Activated naive CD8-positive, alpha-beta T cell treated with anti-CD3 and anti-CD28 coated beads, Interleukin-2, amount 10 ng/mL, durations not matched to agents 7 days and 5 days (primary cell): ENCODE results near the gene GALC. TPM values are rescaled to one million over a fixed set of nuclear protein-coding genes. Genes with fewer than 3 reads are reported as not detected.

Experiments
- ATAC-seq: fragments of 150-1000 bp; cut with Tn5 transposase; one replicate; pipeline ENCODE4 v1.10.0; 2021; ENCODE audit warnings: low read depth, moderate library complexity
- POLR2A ChIA-PET: fragments of 350-600 bp; sonication (Branson Sonifier 250); formaldehyde crosslinking; loops from one replicate; lab custom pipeline; 2021; ENCODE audit warnings: antibody characterized with exemption; lab: Charles Lee
- DNase-seq: peaks from one replicate; pipeline ENCODE4 v3.0.0; 2021
- H3K27ac Mint-ChIP-seq: one replicate; pipeline ENCODE4 v1.8.0; 2022; ENCODE audit warnings: mild to moderate bottlenecking, mixed read lengths
- H3K27me3 Mint-ChIP-seq: one replicate; pipeline ENCODE4 v1.8.0; 2022; ENCODE audit warnings: mild to moderate bottlenecking, moderate library complexity, mixed read lengths
- H3K36me3 Mint-ChIP-seq: one replicate; pipeline ENCODE4 v1.8.0; 2021; ENCODE audit warnings: mild to moderate bottlenecking, mixed read lengths
- H3K4me1 Mint-ChIP-seq: one replicate; pipeline ENCODE4 v1.8.0; 2021; ENCODE audit warnings: mixed read lengths
- H3K4me3 Mint-ChIP-seq: one replicate; pipeline ENCODE4 v1.8.0; 2022; ENCODE audit warnings: mild to moderate bottlenecking, moderate library complexity, mixed read lengths
- H3K9me3 Mint-ChIP-seq: one replicate; pipeline ENCODE4 v1.8.0; 2021; ENCODE audit warnings: mixed read lengths
- total RNA-seq, 2 experiments: library from RNA; stranded (reverse); gene quantifications; one replicate each; pipeline ENCODE4 v1.2.3, GENCODE V29; 2021

The GALC gene
- total RNA-seq, 2 experiments from 2014 or later: 24.7 to 28.2 TPM

GRCh38 chr14:87916886-87917275 lies 76.1 kb downstream of the GALC start:
- peaks cover 19% of the 10 kb centered on the region for H3K27me3 Mint-ChIP-seq
- no peak overlapping the region for H3K4me3 Mint-ChIP-seq
- H3K4me1 Mint-ChIP-seq: no peaks in the 10 kb centered on the region
- POLR2A ChIA-PET: no interaction called here
- no peak for ATAC-seq
- DNase-seq: no peak
- H3K27ac Mint-ChIP-seq: no peak overlapping the region
- H3K36me3 Mint-ChIP-seq: no peaks in the 10 kb centered on the region
- peaks cover 3% of the 10 kb centered on the region for H3K9me3 Mint-ChIP-seq

GRCh38 chr14:87916103-87916885 lies 76.7 kb downstream of the GALC start:
- Mint-ChIP-seq H3K4me1 (no peaks in the 10 kb centered on the region), H3K27ac (no peak overlapping the region), H3K4me3 (no peak overlapping the region), H3K36me3 (no peaks in the 10 kb centered on the region), H3K9me3 (peaks cover 3% of the 10 kb centered on the region), H3K27me3 (peaks cover 20% of the 10 kb centered on the region)
- POLR2A ChIA-PET: no interaction called here
- ATAC-seq (no peak), DNase-seq (no peak)

GRCh38 chr14:87908550-87908949 lies 84.4 kb downstream of the GALC start:
- Mint-ChIP-seq H3K9me3 (peaks cover 4% of the 10 kb centered on the region), H3K4me1 (no peaks in the 10 kb centered on the region), H3K36me3 (no peaks in the 10 kb centered on the region), H3K27me3 (peaks cover 17% of the 10 kb centered on the region), H3K4me3 (no peak overlapping the region), H3K27ac (no peak overlapping the region)
- no peak for ATAC-seq
- DNase-seq: no peak
- POLR2A ChIA-PET: no interaction called here

- H3K4me1 Mint-ChIP-seq: no peaks in the 10 kb centered on the region
- no peak for ATAC-seq
- no peak overlapping the region for H3K4me3 Mint-ChIP-seq
- peaks cover 28% of the 10 kb centered on the region for H3K27me3 Mint-ChIP-seq
- H3K36me3 Mint-ChIP-seq: no peaks in the 10 kb centered on the region
- no peak overlapping the region for H3K27ac Mint-ChIP-seq
- POLR2A ChIA-PET: no interaction called here
- H3K9me3 Mint-ChIP-seq: no peaks in the 10 kb centered on the region
- DNase-seq: no peak
Observed at GRCh38 chr14:87901652-87902051, 91.3 kb downstream of the GALC start.

- Mint-ChIP-seq H3K27me3 (peaks cover 30% of the 10 kb centered on the region), H3K4me1 (no peaks in the 10 kb centered on the region), H3K36me3 (no peaks in the 10 kb centered on the region), H3K9me3 (no peaks in the 10 kb centered on the region), H3K4me3 (no peak overlapping the region), H3K27ac (no peak overlapping the region)
- DNase-seq (no peak), ATAC-seq (no peak)
- POLR2A ChIA-PET: no interaction called here
Observed at GRCh38 chr14:87901236-87901635, 91.7 kb downstream of the GALC start.

- Mint-ChIP-seq H3K36me3 (no peaks in the 10 kb centered on the region), H3K4me3 (no peak overlapping the region), H3K9me3 (no peaks in the 10 kb centered on the region), H3K4me1 (no peaks in the 10 kb centered on the region), H3K27me3 (peaks cover 29% of the 10 kb centered on the region), H3K27ac (no peak overlapping the region)
- DNase-seq (no peak), ATAC-seq (no peak)
- POLR2A ChIA-PET: no interaction called here
Observed at GRCh38 chr14:87899228-87899627, 93.8 kb downstream of the GALC start.

- no peaks in the 10 kb centered on the region for H3K4me1 Mint-ChIP-seq
- H3K27me3 Mint-ChIP-seq: peaks cover 24% of the 10 kb centered on the region
- no peak overlapping the region for H3K4me3 Mint-ChIP-seq
- no peaks in the 10 kb centered on the region for H3K9me3 Mint-ChIP-seq
- no peaks in the 10 kb centered on the region for H3K36me3 Mint-ChIP-seq
- no peak overlapping the region for H3K27ac Mint-ChIP-seq
- no peak for ATAC-seq
- POLR2A ChIA-PET: no interaction called here
- no peak for DNase-seq
Observed at GRCh38 chr14:87898301-87898700, 94.7 kb downstream of the GALC start.

- POLR2A ChIA-PET: no interaction called here
- H3K9me3 Mint-ChIP-seq: no peaks in the 10 kb centered on the region
- no peaks in the 10 kb centered on the region for H3K4me1 Mint-ChIP-seq
- no peak overlapping the region for H3K27ac Mint-ChIP-seq
- no peak overlapping the region for H3K4me3 Mint-ChIP-seq
- H3K36me3 Mint-ChIP-seq: no peaks in the 10 kb centered on the region
- DNase-seq (no peak), ATAC-seq (no peak)
- H3K27me3 Mint-ChIP-seq: peaks cover 23% of the 10 kb centered on the region
Observed at GRCh38 chr14:87896393-87897380, 96.3 kb downstream of the GALC start.

- H3K36me3 Mint-ChIP-seq: no peaks in the 10 kb centered on the region
- no peaks in the 10 kb centered on the region for H3K4me1 Mint-ChIP-seq
- no peaks in the 10 kb centered on the region for H3K9me3 Mint-ChIP-seq
- H3K27ac Mint-ChIP-seq: no peak overlapping the region
- no peak overlapping the region for H3K4me3 Mint-ChIP-seq
- DNase-seq (no peak), ATAC-seq (no peak)
- POLR2A ChIA-PET: no interaction called here
- H3K27me3 Mint-ChIP-seq: peaks cover 23% of the 10 kb centered on the region
Observed at GRCh38 chr14:87894920-87895319, 98.1 kb downstream of the GALC start.

GRCh38 chr14:87892763-87893162 lies 100.2 kb downstream of the GALC start:
- DNase-seq (no peak), ATAC-seq (no peak)
- H3K27me3 Mint-ChIP-seq: peaks cover 16% of the 10 kb centered on the region
- POLR2A ChIA-PET: no interaction called here
- no peaks in the 10 kb centered on the region for H3K36me3 Mint-ChIP-seq
- H3K4me1 Mint-ChIP-seq: no peaks in the 10 kb centered on the region
- H3K9me3 Mint-ChIP-seq: no peaks in the 10 kb centered on the region
- no peak overlapping the region for H3K4me3 Mint-ChIP-seq
- H3K27ac Mint-ChIP-seq: no peak overlapping the region

GRCh38 chr14:87888136-87888999 lies 104.6 kb downstream of the GALC start:
- H3K9me3 Mint-ChIP-seq: no peaks in the 10 kb centered on the region
- POLR2A ChIA-PET: no interaction called here
- no peak for ATAC-seq
- H3K27me3 Mint-ChIP-seq: peaks cover 3% of the 10 kb centered on the region
- H3K4me3 Mint-ChIP-seq: no peak overlapping the region
- peak; percentile 35 for DNase-seq
- H3K36me3 Mint-ChIP-seq: no peaks in the 10 kb centered on the region
- H3K4me1 Mint-ChIP-seq: no peaks in the 10 kb centered on the region
- H3K27ac Mint-ChIP-seq: no peak overlapping the region

GRCh38 chr14:87883750-87884149 lies 109.2 kb downstream of the GALC start:
- ATAC-seq: no peak
- H3K27ac Mint-ChIP-seq: no peak overlapping the region
- H3K36me3 Mint-ChIP-seq: no peaks in the 10 kb centered on the region
- POLR2A ChIA-PET: no interaction called here
- DNase-seq: no peak
- H3K9me3 Mint-ChIP-seq: no peaks in the 10 kb centered on the region
- no peaks in the 10 kb centered on the region for H3K4me1 Mint-ChIP-seq
- H3K4me3 Mint-ChIP-seq: no peak overlapping the region
- H3K27me3 Mint-ChIP-seq: peaks cover 5% of the 10 kb centered on the region
